HepG2 (cell line): Measurements from ENCODE around the gene ZNF575. TPM values are rescaled to one million over a fixed set of nuclear protein-coding genes. Genes with fewer than 3 reads are reported as not detected.

Experiments used
- CERS6 ChIP-seq: sonication (generic); formaldehyde crosslinking; IDR thresholded peaks from 2 replicates; pipeline ENCODE4 v1.5.0; 2020; ENCODE audit warnings: missing genetic modification reagents
- EZH2 ChIP-seq: conservative IDR thresholded peaks from 2 replicates; pipeline ENCODE4 v1.6.1; 2012; ENCODE audit warnings: mild to moderate bottlenecking, low read depth, low read length, moderate library complexity
- FLYWCH1 ChIP-seq: sonication (generic); formaldehyde crosslinking; IDR thresholded peaks from 2 replicates; pipeline ENCODE4 v1.8.1; 2023; ENCODE audit warnings: mild to moderate bottlenecking, missing genetic modification reagents
- HMGA1 ChIP-seq: sonication (generic); formaldehyde crosslinking; conservative IDR thresholded peaks from 2 replicates; pipeline ENCODE4 v1.4.0; 2020; ENCODE audit warnings: missing genetic modification reagents
- JUNB ChIP-seq: sonication (generic); formaldehyde crosslinking; IDR thresholded peaks from 2 replicates; pipeline ENCODE4 v1.8.0; 2022; ENCODE audit warnings: missing genetic modification reagents, mild to moderate bottlenecking, borderline replicate concordance
- MYC ChIP-seq: sonication (generic); formaldehyde crosslinking; IDR thresholded peaks from 2 replicates; pipeline ENCODE4 v1.9.0; 2021; ENCODE audit warnings: missing genetic modification reagents, borderline replicate concordance
- NFIB ChIP-seq: sonication (generic); formaldehyde crosslinking; IDR thresholded peaks from 2 replicates; pipeline ENCODE4 v1.9.0; 2021; ENCODE audit warnings: missing genetic modification reagents, mild to moderate bottlenecking, borderline replicate concordance
- RFXAP ChIP-seq: sonication (generic); formaldehyde crosslinking; IDR thresholded peaks from 2 replicates; pipeline ENCODE4 v1.4.0; 2020; ENCODE audit warnings: missing genetic modification reagents, borderline replicate concordance
- SOX5 ChIP-seq: IDR thresholded peaks from 2 replicates; pipeline ENCODE4 v1.6.1; 2016; ENCODE audit warnings: borderline replicate concordance
- SSRP1 ChIP-seq: IDR thresholded peaks from 2 replicates; pipeline ENCODE4 v1.6.1; 2016; ENCODE audit warnings: control low read depth
- YEATS2 ChIP-seq: sonication (generic); formaldehyde crosslinking; IDR thresholded peaks from 2 replicates; pipeline ENCODE4 v1.4.0; 2020; ENCODE audit warnings: missing genetic modification reagents, borderline replicate concordance
- ZBTB40 ChIP-seq, 2 experiments: fragments of 450-650 bp in 1 of 2; sonication (generic) in 1 of 2; formaldehyde crosslinking in 1 of 2; IDR thresholded peaks; 2 replicates each; pipeline versions ENCODE4 v1.6.1 to v1.8.0; 2016 to 2022; ENCODE audit warnings: antibody characterized with exemption in 1 of 2, mild to moderate bottlenecking in 1 of 2, missing genetic modification reagents in 1 of 2
- ZNF225 ChIP-seq: sonication (generic); formaldehyde crosslinking; IDR thresholded peaks from 2 replicates; pipeline ENCODE4 v1.4.0; 2020; ENCODE audit warnings: mild to moderate bottlenecking, missing genetic modification reagents
- ZNF484 ChIP-seq: sonication (generic); formaldehyde crosslinking; IDR thresholded peaks from 2 replicates; pipeline ENCODE4 v1.5.1; 2020; ENCODE audit warnings: mild to moderate bottlenecking, low read depth, missing genetic modification reagents, borderline replicate concordance
- ZNF589 ChIP-seq: sonication (generic); formaldehyde crosslinking; conservative IDR thresholded peaks from 2 replicates; pipeline ENCODE4 v1.8.0; 2022; ENCODE audit warnings: mild to moderate bottlenecking, moderate library complexity, missing genetic modification reagents
- ZNF652 ChIP-seq: IDR thresholded peaks from 2 replicates; pipeline ENCODE4 v1.6.1; 2016; ENCODE audit warnings: low read depth, borderline replicate concordance
- ZNF660 ChIP-seq: sonication (generic); formaldehyde crosslinking; IDR thresholded peaks from 2 replicates; pipeline ENCODE4 v1.5.1; 2020; ENCODE audit warnings: mild to moderate bottlenecking, low read depth, missing genetic modification reagents, borderline replicate concordance
- ZNF841 ChIP-seq: sonication (generic); formaldehyde crosslinking; IDR thresholded peaks from 2 replicates; pipeline ENCODE4 v1.8.1; 2023; ENCODE audit warnings: missing genetic modification reagents, borderline replicate concordance
- polyA plus RNA-seq, 8 experiments: library from polyadenylated mRNA; depleted of rRNA in 3 of 8; stranded (reverse) in 7 of 8; unstranded in 1 of 8; fragments of >200 nt; fragmentation: Illumina TruSeq in 4 of 8; extraction: Trizol in 4 of 8; gene quantifications; 2 replicates each; pipeline versions ENCODE4 v1.2.1 to v1.2.3, GENCODE V29; 2011 to 2016; ENCODE audit warnings: low read depth in 4 of 8, missing spikeins in 1 of 8, mixed read lengths in 1 of 8; ENCODE audit not compliant: insufficient read depth in 1 of 8
- total RNA-seq, 5 experiments: library from RNA; depleted of rRNA; stranded (reverse); fragments of >200 nt; fragmentation: Illumina TruSeq; extraction: Trizol; gene quantifications; 2 replicates each; pipeline ENCODE4 v1.2.3, GENCODE V29; 2016; ENCODE audit warnings: low read depth in 1 of 5

Gene ZNF575
- total and polyA plus RNA-seq, 2 of the 13 experiments (the other 11 are each of a cell fraction or from before 2014, with no cell fraction given), result 0.17 to 0.27 TPM

- TF ChIP-seq CERS6 (CRISPR knock-in tag), result no peak
- no peak for TF ChIP-seq SSRP1 (CRISPR knock-in tag)
- peak; percentile 26; the same call in 1 of the 2 replicates for TF ChIP-seq SOX5
- no peak for TF ChIP-seq HMGA1 (CRISPR knock-in tag)
- no peak for TF ChIP-seq ZNF225
- TF ChIP-seq RFXAP (CRISPR knock-in tag), result 0 out of 2 replicates have a peak, but pooled peaks have one; percentile 46
- TF ChIP-seq ZNF652 (CRISPR knock-in tag), result no peak
- TF ChIP-seq FLYWCH1, result no peak
- no peak for TF ChIP-seq NFIB (CRISPR knock-in tag)
- TF ChIP-seq EZH2, result no peak
- no peak for TF ChIP-seq ZNF484
- no peak for TF ChIP-seq JUNB (CRISPR knock-in tag)
- peak; percentile 65; the same call in 1 of the 2 replicates for TF ChIP-seq YEATS2 (CRISPR knock-in tag)
- TF ChIP-seq ZNF589 (CRISPR knock-in tag), result no peak
- no peak for TF ChIP-seq ZNF841 (CRISPR knock-in tag)
- peak; percentile 68 for TF ChIP-seq MYC (CRISPR knock-in tag)
- TF ChIP-seq ZBTB40 (IDR thresholded peaks at IDR 0.05), result no peak
- TF ChIP-seq ZBTB40 (CRISPR knock-in tag; IDR thresholded peaks at IDR 0.05), result no peak
- TF ChIP-seq ZNF660 (CRISPR knock-in tag), result no peak
Observed at GRCh38 chr19:43526884-43527859, 5.8 kb upstream of the ZNF575 start, which contains the start of gene ETHE1 (continued).
